Stimulated activated naive CD8-positive, alpha-beta T cell treated with anti-CD3 and anti-CD28 coated beads, Interleukin-15, amount 100 ng/mL, for 72 hours (primary cell): Measurements from ENCODE around the gene CCDC88C.

Source experiments
- ATAC-seq: fragments of 150-1000 bp; cut with Tn5 transposase; 2 replicates; pipeline ENCODE4 v1.10.0; 2021; ENCODE audit warnings: mild to moderate bottlenecking, moderate library complexity
- DNase-seq, 2 donors: peaks; one replicate each; pipeline ENCODE4 v3.0.0; 2021 to 2022
- H3K27ac Mint-ChIP-seq, 2 donors: one replicate each; pipeline ENCODE4 v1.8.0; 2022; ENCODE audit warnings: mild to moderate bottlenecking in 2 of 2, mixed read lengths in 2 of 2, moderate library complexity in 2 of 2
- H3K27me3 Mint-ChIP-seq: one replicate; pipeline ENCODE4 v1.8.0; 2022; ENCODE audit warnings: mixed read lengths
- H3K4me1 Mint-ChIP-seq: one replicate; pipeline ENCODE4 v1.8.0; 2022; ENCODE audit warnings: mild to moderate bottlenecking, mixed read lengths
- H3K4me3 Mint-ChIP-seq, 2 donors: one replicate each; pipeline ENCODE4 v1.8.0; 2022; ENCODE audit warnings: mild to moderate bottlenecking in 2 of 2, mixed read lengths in 2 of 2, moderate library complexity in 1 of 2
- H3K9me3 Mint-ChIP-seq, 2 donors: one replicate each; pipeline ENCODE4 v1.8.0; 2022; ENCODE audit warnings: mixed read lengths in 2 of 2

Gene CCDC88C

GRCh38 chr14:91245029-91245428, 172.6 kb downstream of the CCDC88C start:
- Mint-ChIP-seq H3K27me3 (no peaks in the 10 kb centered on the region), H3K27ac (peak overlapping the region; percentile 86 to 96), H3K4me3 (peak overlapping the region; percentile 83 to 89), H3K9me3 (peaks cover 6 to 8% of the 10 kb centered on the region in 2 donors), H3K4me1 (peaks cover 99% of the 10 kb centered on the region)
- peak; percentile 60 for ATAC-seq
- DNase-seq, result peak; percentile 64 to 79

DNA sequence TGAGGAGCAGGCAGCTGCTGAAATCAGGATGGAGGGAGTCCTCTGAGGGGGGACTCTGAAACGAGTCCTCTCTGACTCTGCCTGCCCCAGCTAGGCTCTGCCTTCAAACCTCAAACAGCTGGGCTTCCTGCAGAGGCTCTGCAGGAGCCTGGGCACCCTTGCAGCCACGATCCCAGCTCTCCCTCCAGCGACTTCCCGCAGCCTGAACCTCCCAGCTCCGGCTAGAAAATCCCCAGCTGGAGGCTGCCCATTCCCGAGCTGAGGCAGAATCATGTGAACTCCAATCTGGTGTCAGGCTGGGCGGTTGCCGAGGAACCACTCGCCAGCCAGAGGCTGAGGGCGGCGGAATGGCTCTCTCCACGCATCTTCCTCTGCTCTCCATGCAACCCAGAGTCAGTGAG, 173.1 kb downstream of the CCDC88C start, which contains the start of gene GPR68:
Gene GPR68 (minus strand): TSS at position 204 of the 401 bp plus-strand sequence. CDS start 9,654 bp downstream, outside the sequence.
- H3K4me3 Mint-ChIP-seq, result peak within 1 kb of the TSS; percentile 83 to 89
- peaks cover 99% of the 10 kb centered on the region for H3K4me1 Mint-ChIP-seq
- H3K27me3 Mint-ChIP-seq, result no peaks in the 10 kb centered on the region
- no peak for ATAC-seq
- H3K27ac Mint-ChIP-seq, result peak within 1 kb of the TSS; percentile 86 to 96
- H3K9me3 Mint-ChIP-seq, result peaks cover 6 to 8% of the 10 kb centered on the region in 2 donors
- peak; percentile 32 to 41 for DNase-seq

GRCh38 chr14:91243074-91243471, 174.5 kb downstream of the CCDC88C start:
- ATAC-seq (no peak), DNase-seq (no peak)
- Mint-ChIP-seq H3K27me3 (no peaks in the 10 kb centered on the region), H3K27ac (peak overlapping the region; percentile 86 to 96), H3K9me3 (peaks cover 6 to 8% of the 10 kb centered on the region in 2 donors), H3K4me3 (peak overlapping the region; percentile 83 to 89), H3K4me1 (peaks cover 100% of the 10 kb centered on the region)

- ATAC-seq (no peak), DNase-seq (no peak)
- Mint-ChIP-seq H3K27me3 (no peaks in the 10 kb centered on the region), H3K4me1 (peaks cover 100% of the 10 kb centered on the region), H3K9me3 (peaks cover 5 to 6% of the 10 kb centered on the region in 2 donors), H3K27ac (peak overlapping the region; percentile 86 to 96), H3K4me3 (peak overlapping the region; percentile 83 to 89)
Observed at GRCh38 chr14:91242635-91243034, 175.0 kb downstream of the CCDC88C start.

DNA sequence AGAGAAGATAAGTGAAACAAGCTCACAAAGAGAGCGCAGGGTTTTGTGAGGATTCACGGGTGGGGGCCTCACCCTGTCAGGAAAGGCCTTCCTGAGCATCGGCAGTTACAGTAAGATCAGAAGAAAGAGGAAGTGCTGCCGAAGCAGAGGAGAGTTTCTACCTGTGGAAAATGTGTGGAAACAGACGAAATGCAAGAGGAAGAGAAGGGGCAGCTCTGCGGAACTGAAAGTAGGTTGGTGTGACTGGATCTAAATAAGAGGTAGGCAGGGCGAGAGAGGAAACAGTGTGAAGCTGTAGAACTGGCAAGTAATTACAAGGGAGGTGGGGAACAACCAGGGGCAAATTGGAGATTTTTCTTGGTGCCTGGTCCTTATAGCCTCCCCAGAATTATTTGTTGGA, 175.8 kb downstream of the CCDC88C start:
- Mint-ChIP-seq H3K27ac (peak overlapping the region; percentile 86 to 96), H3K27me3 (no peaks in the 10 kb centered on the region), H3K4me3 (peak overlapping the region; percentile 83 to 89), H3K4me1 (peaks cover 100% of the 10 kb centered on the region), H3K9me3 (no peaks in the 10 kb centered on the region)
- ATAC-seq (no peak), DNase-seq (no peak)

GRCh38 chr14:91238661-91239060, 179.0 kb downstream of the CCDC88C start:
- DNase-seq (no peak), ATAC-seq (no peak)
- Mint-ChIP-seq H3K27me3 (no peaks in the 10 kb centered on the region), H3K27ac (peak overlapping the region in 1 of 2 donors; percentile 51), H3K4me3 (peak overlapping the region; percentile 41 to 72), H3K4me1 (peaks cover 87% of the 10 kb centered on the region), H3K9me3 (no peaks in the 10 kb centered on the region)

DNA sequence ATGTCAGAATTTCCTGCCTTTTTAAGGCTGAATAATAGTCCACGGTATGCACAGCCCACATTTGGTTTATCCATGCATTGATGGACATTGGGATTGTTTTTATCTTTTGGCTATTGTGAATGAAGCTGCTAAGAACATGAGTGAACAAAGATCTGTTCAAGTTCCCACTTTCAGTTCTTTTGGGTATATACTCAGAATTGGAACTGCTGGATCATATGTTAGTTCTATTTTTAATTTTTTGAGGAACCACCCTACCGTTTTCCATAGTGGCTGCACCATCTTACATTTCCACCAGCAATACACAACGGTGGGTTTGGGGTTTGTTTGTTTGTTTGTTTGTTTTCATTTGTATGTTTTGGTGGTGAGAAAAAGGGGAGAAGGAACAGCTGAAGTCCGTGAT, 179.5 kb downstream of the CCDC88C start:
- ATAC-seq, result no peak
- Mint-ChIP-seq H3K4me1 (peaks cover 87% of the 10 kb centered on the region), H3K27ac (no peak overlapping the region), H3K9me3 (no peaks in the 10 kb centered on the region), H3K27me3 (no peaks in the 10 kb centered on the region), H3K4me3 (peak overlapping the region in 1 of 2 donors; percentile 72)
- no peak for DNase-seq

DNA sequence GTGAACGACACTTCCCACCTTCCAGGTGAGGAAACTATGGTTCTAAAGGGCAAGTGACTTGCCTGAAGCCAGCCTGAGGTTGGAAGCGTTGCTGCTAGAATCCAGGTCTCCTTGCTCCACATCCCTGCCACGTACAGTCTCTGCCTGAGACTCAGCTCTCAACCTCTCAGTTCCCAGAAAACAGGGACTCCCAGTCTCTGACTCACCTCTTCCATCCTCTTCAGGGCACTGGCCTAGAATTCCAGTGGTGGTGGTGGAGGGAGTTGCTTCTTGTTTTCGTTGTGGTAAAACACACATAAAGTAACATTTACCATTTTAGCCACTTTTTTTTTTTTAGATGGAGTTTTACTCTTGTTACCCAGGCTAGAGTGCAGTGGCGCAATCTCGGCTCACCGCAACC, 180.4 kb downstream of the CCDC88C start:
- ATAC-seq, result no peak
- H3K27ac Mint-ChIP-seq, result no peak overlapping the region
- DNase-seq, result no peak
- H3K4me1 Mint-ChIP-seq, result peaks cover 85% of the 10 kb centered on the region
- no peak overlapping the region for H3K4me3 Mint-ChIP-seq
- no peaks in the 10 kb centered on the region for H3K9me3 Mint-ChIP-seq
- no peaks in the 10 kb centered on the region for H3K27me3 Mint-ChIP-seq

- Mint-ChIP-seq H3K9me3 (peaks cover under 1 to 2% of the 10 kb centered on the region in 2 donors), H3K27me3 (no peaks in the 10 kb centered on the region), H3K27ac (no peak overlapping the region), H3K4me1 (peaks cover 85% of the 10 kb centered on the region), H3K4me3 (no peak overlapping the region)
- ATAC-seq (no peak), DNase-seq (no peak)
Observed at GRCh38 chr14:91235841-91236240, 181.8 kb downstream of the CCDC88C start.

GRCh38 chr14:91234791-91235114, 182.9 kb downstream of the CCDC88C start:
- Mint-ChIP-seq H3K27ac (no peak overlapping the region), H3K27me3 (no peaks in the 10 kb centered on the region), H3K4me3 (no peak overlapping the region), H3K9me3 (peaks cover 5 to 8% of the 10 kb centered on the region in 2 donors), H3K4me1 (peaks cover 85% of the 10 kb centered on the region)
- ATAC-seq, result no peak
- DNase-seq, result no peak

DNA sequence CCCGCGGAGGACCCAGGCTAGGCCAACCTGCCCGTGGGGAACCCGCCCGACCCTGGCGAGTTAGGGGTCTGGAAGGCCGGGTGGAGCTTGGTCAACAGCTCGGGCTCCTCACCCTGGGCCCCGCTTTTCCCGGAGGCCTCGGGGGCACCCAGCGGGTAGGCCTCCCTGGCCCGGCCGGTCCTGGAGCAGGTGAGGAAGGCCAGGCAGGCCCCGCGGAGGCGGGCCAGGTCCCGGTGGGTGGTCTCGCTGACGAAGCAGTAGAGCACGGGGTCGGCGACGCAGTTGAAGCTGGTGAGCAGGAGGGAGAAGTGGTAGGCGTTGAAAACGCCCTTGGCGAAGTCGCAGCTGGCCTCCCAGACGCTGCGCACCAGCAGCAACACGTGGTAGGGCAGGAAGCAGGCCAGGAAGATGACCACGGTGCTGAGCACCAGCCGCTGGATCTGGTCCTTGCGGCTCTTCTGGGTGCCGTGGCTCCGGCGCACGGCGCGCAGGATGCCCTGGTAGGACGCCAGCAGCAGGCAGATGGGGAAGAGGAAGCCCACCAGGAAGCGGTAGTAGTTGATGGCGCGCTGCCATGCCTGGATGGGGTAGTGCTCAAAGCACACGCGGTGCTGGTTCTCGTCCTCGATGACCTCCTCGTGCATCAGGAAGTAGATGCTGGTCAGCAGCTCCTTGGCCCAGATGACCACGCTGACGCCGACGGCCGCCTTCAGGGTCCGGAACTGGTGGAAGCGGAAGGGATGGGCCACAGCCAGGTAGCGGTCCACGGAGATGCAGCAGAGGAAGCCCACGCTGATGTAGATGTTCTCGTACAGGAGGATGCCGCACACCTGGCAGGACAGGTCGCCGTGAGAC, 183.5 kb downstream of the CCDC88C start:
- Mint-ChIP-seq H3K9me3 (peaks cover 5 to 8% of the 10 kb centered on the region in 2 donors), H3K4me3 (no peak overlapping the region), H3K27me3 (no peaks in the 10 kb centered on the region), H3K4me1 (peaks cover 85% of the 10 kb centered on the region), H3K27ac (peak overlapping the region in 1 of 2 donors; percentile 22)
- DNase-seq (no peak), ATAC-seq (no peak)

DNA sequence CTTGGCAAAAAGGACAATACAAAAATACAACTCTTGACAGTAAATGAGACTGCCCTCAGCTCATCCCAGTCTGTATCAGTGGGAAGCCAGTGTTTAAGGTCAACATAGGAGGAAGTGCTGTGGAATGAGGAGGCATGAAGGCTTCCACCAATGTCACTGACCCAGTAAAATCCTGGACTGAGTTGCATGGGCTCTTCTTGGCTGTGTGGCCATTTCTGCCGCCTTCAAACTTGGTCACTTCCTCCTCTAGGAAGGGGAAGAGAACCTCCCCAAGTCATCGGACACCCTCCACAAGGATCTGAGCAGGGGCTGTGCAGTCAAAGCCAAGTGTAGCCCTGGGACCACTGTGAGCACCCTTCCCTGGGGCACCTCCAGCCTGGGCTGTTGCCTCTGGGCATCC, 185.0 kb downstream of the CCDC88C start:
- Mint-ChIP-seq H3K27ac (peak overlapping the region in 1 of 2 donors; percentile 10), H3K4me1 (peaks cover 85% of the 10 kb centered on the region), H3K27me3 (no peaks in the 10 kb centered on the region), H3K9me3 (peaks cover 5 to 8% of the 10 kb centered on the region in 2 donors), H3K4me3 (no peak overlapping the region)
- DNase-seq (no peak), ATAC-seq (no peak)

DNA sequence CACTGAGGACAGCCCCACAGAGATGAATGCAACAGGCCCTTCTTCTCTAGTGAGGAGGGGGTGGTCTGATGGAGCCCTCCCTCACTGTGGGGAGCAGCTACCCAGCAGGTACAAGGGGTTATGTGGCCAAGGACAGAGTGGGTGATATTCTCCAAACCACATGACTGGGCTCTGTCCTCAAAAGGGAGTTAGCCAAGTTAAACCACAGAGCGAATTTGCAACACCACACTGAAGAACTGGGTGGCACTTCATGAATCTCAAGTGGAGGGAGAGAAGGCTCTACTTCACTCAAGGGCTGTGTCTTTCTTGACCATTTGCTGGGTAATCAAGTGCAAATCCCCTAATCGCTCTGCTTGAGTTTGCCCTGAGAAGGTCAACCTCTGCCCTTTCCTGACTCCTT, 185.6 kb downstream of the CCDC88C start:
- no peak for ATAC-seq
- H3K4me3 Mint-ChIP-seq, result no peak overlapping the region

GRCh38 chr14:91231446-91231845, 186.2 kb downstream of the CCDC88C start:
- ATAC-seq (no peak), DNase-seq (no peak)
- Mint-ChIP-seq H3K4me3 (peak overlapping the region; percentile 4 to 40), H3K4me1 (peaks cover 88% of the 10 kb centered on the region), H3K27me3 (no peaks in the 10 kb centered on the region), H3K9me3 (peaks cover 5 to 8% of the 10 kb centered on the region in 2 donors), H3K27ac (peak overlapping the region; percentile 35 to 83)

More for the DNA sequence above, 185.6 kb downstream of the CCDC88C start:
- Mint-ChIP-seq H3K4me1 (peaks cover 85% of the 10 kb centered on the region), H3K27me3 (no peaks in the 10 kb centered on the region), H3K27ac (peak overlapping the region in 1 of 2 donors; percentile 83), H3K9me3 (peaks cover 5 to 8% of the 10 kb centered on the region in 2 donors)
- no peak for DNase-seq

DNA sequence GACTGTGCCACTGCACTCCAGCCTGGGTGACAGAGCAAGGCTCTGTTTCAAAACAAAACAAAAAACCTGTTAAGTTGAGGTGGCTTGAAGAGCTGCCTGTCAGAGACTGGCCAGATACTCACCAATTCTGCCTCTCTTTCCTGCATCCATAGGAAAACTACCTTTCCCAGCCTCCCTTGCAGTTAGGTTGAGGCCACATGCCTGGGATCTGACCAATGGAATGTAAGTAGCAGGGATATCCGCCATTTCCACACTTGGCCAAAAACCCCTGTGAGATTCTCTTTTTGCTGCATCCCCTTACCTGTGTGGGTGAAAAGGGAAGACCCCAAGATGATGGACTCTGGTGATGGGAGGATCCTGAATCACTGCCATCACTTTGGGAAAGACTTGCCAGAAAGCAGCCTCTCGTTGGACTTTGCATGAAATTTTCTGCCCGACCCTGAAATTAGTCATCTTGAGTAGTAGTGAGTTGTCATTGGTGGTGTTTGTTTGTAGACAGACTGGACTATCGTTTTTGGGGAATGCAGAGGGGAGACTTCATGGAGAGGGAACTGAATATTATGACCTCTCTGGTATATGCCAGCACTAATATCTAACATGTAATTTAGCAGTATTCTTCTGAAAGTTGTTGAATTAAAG, 187.1 kb downstream of the CCDC88C start:
- no peak for ATAC-seq
- Mint-ChIP-seq H3K9me3 (peaks cover 5 to 8% of the 10 kb centered on the region in 2 donors), H3K4me1 (peaks cover 90% of the 10 kb centered on the region), H3K27ac (peak overlapping the region; percentile 97 to 98), H3K4me3 (peak overlapping the region; percentile 78), H3K27me3 (no peaks in the 10 kb centered on the region)
- no peak for DNase-seq

- peaks cover 5 to 8% of the 10 kb centered on the region in 2 donors for H3K9me3 Mint-ChIP-seq
- H3K4me1 Mint-ChIP-seq, result peaks cover 96% of the 10 kb centered on the region
- ATAC-seq, result peak; percentile 58
- DNase-seq, result peak; percentile 75 to 84
- H3K27ac Mint-ChIP-seq, result peak overlapping the region; percentile 97 to 98
- H3K4me3 Mint-ChIP-seq, result peak overlapping the region; percentile 78
- H3K27me3 Mint-ChIP-seq, result no peaks in the 10 kb centered on the region
Observed at GRCh38 chr14:91229743-91230200, 187.8 kb downstream of the CCDC88C start.
